PC-9 (cell line): ENCODE results near the gene SAMM50.

Experiments
- EZH2 ChIP-seq: fragments of 200-600 bp; sonication (generic); IDR thresholded peaks from 2 replicates; pipeline ENCODE4 v1.8.0; 2017; ENCODE audit warnings: antibody characterized with exemption, low read depth
- TF ChIP-seq, protein P1 (sequence below): fragments of 200-600 bp; sonication (generic); conservative IDR thresholded peaks from 2 replicates; pipeline ENCODE4 v1.6.1; 2017; ENCODE audit warnings: mixed run types, antibody characterized with exemption, mild to moderate bottlenecking, moderate library complexity

DNA sequence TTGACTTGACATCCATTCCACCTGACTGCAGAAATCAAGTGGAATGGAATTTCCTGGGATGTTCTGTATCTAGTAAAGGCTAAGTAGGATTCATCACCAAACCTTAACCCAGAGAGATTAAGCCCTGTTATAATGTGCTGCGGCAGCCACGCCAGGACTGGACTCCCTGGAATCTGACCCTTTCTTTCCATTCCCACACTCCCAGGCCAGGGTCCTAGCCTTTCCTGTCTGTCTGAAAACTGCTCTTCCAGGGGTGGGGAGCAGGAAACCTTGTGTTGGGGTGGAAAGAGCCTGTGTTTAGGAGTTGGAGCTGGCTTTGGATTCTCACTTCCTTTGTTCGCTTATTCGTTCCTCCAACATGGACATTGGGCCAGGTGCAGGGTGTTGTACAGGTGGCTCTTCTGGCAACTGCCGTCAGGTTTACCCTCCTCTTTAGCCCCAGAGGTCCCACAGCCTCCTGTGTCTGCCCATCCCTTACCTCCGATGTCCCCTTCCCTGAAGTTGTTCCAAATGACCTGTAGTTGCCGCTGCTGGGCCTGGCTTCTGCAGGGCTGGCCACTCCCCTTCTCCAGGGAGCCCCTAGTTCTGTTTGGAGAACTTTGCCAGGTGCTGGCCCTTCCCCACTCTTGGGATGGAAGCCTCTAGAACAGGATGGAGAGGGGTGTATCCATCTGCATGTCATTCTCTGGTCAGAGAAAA is 48.3 kb downstream of the SAMM50 start:
- TF ChIP-seq, protein P1, sequence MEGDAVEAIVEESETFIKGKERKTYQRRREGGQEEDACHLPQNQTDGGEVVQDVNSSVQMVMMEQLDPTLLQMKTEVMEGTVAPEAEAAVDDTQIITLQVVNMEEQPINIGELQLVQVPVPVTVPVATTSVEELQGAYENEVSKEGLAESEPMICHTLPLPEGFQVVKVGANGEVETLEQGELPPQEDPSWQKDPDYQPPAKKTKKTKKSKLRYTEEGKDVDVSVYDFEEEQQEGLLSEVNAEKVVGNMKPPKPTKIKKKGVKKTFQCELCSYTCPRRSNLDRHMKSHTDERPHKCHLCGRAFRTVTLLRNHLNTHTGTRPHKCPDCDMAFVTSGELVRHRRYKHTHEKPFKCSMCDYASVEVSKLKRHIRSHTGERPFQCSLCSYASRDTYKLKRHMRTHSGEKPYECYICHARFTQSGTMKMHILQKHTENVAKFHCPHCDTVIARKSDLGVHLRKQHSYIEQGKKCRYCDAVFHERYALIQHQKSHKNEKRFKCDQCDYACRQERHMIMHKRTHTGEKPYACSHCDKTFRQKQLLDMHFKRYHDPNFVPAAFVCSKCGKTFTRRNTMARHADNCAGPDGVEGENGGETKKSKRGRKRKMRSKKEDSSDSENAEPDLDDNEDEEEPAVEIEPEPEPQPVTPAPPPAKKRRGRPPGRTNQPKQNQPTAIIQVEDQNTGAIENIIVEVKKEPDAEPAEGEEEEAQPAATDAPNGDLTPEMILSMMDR = no peak
- no peak for TF ChIP-seq EZH2
